Karpas-422 (cell line): ENCODE data around the gene SEMA3C. TPM values are rescaled to one million over a fixed set of nuclear protein-coding genes. Genes with fewer than 3 reads are reported as not detected.
A peak's percentile ranks its signal among the peaks of the same experiment; 100 is the strongest.

Source experiments
- DNase-seq: peaks from one replicate; pipeline ENCODE4 v3.0.0-alpha.2; 2015
- H2AFZ ChIP-seq: fragments of 200-600 bp; sonication (generic); 2 replicates; pipeline ENCODE4 v1.6.1; 2014; ENCODE audit warnings: antibody characterized with exemption, low read length, mixed read lengths
- H3K27ac ChIP-seq: fragments of 200-600 bp; sonication (generic); 2 replicates; pipeline ENCODE4 v1.5.1; 2014; ENCODE audit warnings: mild to moderate bottlenecking, low read length, moderate library complexity
- H3K27me3 ChIP-seq: fragments of 200-600 bp; sonication (generic); 2 replicates; pipeline ENCODE4 v1.6.1; 2014; ENCODE audit warnings: low read length, mixed read lengths
- H3K36me3 ChIP-seq: fragments of 200-600 bp; sonication (generic); 2 replicates; pipeline ENCODE4 v1.6.1; 2014; ENCODE audit warnings: low read length, mixed read lengths; ENCODE audit not compliant: insufficient read depth
- H3K4me1 ChIP-seq: fragments of 200-600 bp; sonication (generic); 2 replicates; pipeline ENCODE4 v1.6.1; 2014; ENCODE audit warnings: mild to moderate bottlenecking, low read length, mixed read lengths
- H3K4me2 ChIP-seq: fragments of 200-600 bp; sonication (generic); 2 replicates; pipeline ENCODE4 v1.6.1; 2014; ENCODE audit warnings: low read length, low read depth, mild to moderate bottlenecking; ENCODE audit not compliant: poor library complexity, severe bottlenecking
- H3K4me3 ChIP-seq: fragments of 200-600 bp; sonication (generic); 2 replicates; pipeline ENCODE4 v1.5.1; 2014; ENCODE audit warnings: mild to moderate bottlenecking, antibody characterized with exemption, low read length, mixed read lengths
- H3K79me2 ChIP-seq: fragments of 200-600 bp; sonication (generic); 2 replicates; pipeline ENCODE4 v1.6.1; 2014; ENCODE audit warnings: mild to moderate bottlenecking, low read length, mixed read lengths
- H3K9ac ChIP-seq: fragments of 200-600 bp; sonication (generic); 2 replicates; pipeline ENCODE4 v1.6.0; 2014; ENCODE audit warnings: low read length
- H3K9me2 ChIP-seq: fragments of 200-600 bp; sonication (generic), shearing (Covaris generic); replicated peaks from 2 replicates; pipeline ENCODE4 v1.6.0; 2014; ENCODE audit warnings: mild to moderate bottlenecking, low read length, moderate library complexity; ENCODE audit not compliant: insufficient read depth
- H3K9me3 ChIP-seq: fragments of 300-700, 200-600 bp; sonication (generic); 2 replicates; pipeline ENCODE4 v1.6.1; 2014; ENCODE audit warnings: low read length, mixed read lengths
- H4K20me1 ChIP-seq: fragments of 200-600 bp; sonication (generic); 2 replicates; pipeline ENCODE4 v1.6.1; 2014; ENCODE audit warnings: mild to moderate bottlenecking, antibody characterized with exemption, low read length, low read depth; ENCODE audit not compliant: insufficient read depth
- total RNA-seq: library from RNA; depleted of rRNA; stranded (reverse); fragments of >200 nt; shearing (Covaris generic); gene quantifications from 2 replicates; pipeline ENCODE4 v1.2.3, GENCODE V29; 2014; ENCODE audit warnings: low replicate concordance

The SEMA3C gene
- total RNA-seq, 1 experiment from 2014 or later: not detected

GRCh38 chr7:80711531-80711930 lies 207.3 kb downstream of the SEMA3C start:
- Histone ChIP-seq H3K79me2 (no peaks in the 10 kb centered on the region), H3K36me3 (no peaks in the 10 kb centered on the region), H3K9me3 (0 out of 2 replicates have a peak, but pooled peaks cover 3% of the 10 kb centered on the region), H3K27ac (no peak overlapping the region), H4K20me1 (no peaks in the 10 kb centered on the region), H3K4me2 (no peak overlapping the region), H3K4me3 (no peak overlapping the region), H3K27me3 (no peaks in the 10 kb centered on the region), H3K9ac (no peak overlapping the region), H3K4me1 (no peaks in the 10 kb centered on the region), H2AFZ (no peak overlapping the region), H3K9me2 (no peaks in the 10 kb centered on the region)
- DNase-seq: no peak

- no peaks in the 10 kb centered on the region for H3K9me2 ChIP-seq
- no peak overlapping the region for H2AFZ ChIP-seq
- DNase-seq: no peak
- no peak overlapping the region for H3K9ac ChIP-seq
- H3K79me2 ChIP-seq: no peaks in the 10 kb centered on the region
- no peaks in the 10 kb centered on the region for H3K4me1 ChIP-seq
- no peak overlapping the region for H3K27ac ChIP-seq
- no peaks in the 10 kb centered on the region for H3K36me3 ChIP-seq
- no peak overlapping the region for H3K4me2 ChIP-seq
- H4K20me1 ChIP-seq: no peaks in the 10 kb centered on the region
- 0 out of 2 replicates have a peak, but pooled peaks cover 3% of the 10 kb centered on the region for H3K9me3 ChIP-seq
- no peaks in the 10 kb centered on the region for H3K27me3 ChIP-seq
- H3K4me3 ChIP-seq: no peak overlapping the region
Observed at GRCh38 chr7:80708123-80708522, 210.7 kb downstream of the SEMA3C start.

- DNase-seq: no peak
- Histone ChIP-seq H3K79me2 (no peaks in the 10 kb centered on the region), H3K9ac (no peak overlapping the region), H3K9me2 (no peaks in the 10 kb centered on the region), H3K4me3 (no peak overlapping the region), H3K9me3 (0 out of 2 replicates have a peak, but pooled peaks cover 3% of the 10 kb centered on the region), H4K20me1 (no peaks in the 10 kb centered on the region), H3K4me2 (no peak overlapping the region), H3K4me1 (no peaks in the 10 kb centered on the region), H3K36me3 (no peaks in the 10 kb centered on the region), H3K27me3 (no peaks in the 10 kb centered on the region), H2AFZ (no peak overlapping the region), H3K27ac (no peak overlapping the region)
Observed at GRCh38 chr7:80707318-80707717, 211.5 kb downstream of the SEMA3C start.

DNA sequence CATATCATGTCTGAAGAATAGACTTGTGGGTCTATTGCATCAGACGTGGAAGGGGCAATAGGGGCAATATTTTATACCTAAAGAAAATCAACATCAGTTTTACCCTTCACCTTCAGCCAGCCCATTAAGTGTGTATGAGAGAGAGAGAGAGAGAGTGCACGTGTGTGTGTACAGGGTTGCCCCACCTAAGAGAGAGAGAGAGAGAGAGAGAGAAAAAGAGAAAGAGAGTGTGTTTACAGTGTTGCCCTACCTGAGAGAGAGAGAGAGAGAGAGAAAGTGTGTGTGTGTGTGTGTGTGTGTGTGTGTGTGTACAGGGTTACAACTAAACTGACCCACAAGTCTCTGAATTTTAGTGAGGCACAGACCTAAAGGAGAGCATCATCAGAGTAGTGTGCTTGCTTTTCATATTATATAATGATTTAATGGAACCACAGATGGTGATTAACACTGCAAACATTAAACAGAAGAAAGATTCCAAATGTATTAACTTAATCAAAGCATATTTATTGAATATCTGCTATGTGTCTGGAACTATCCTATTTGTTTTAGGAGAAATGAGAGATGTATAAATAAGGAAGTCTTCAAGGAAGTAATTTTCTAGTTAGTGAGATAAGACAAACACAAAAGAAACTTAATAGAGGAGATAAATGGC lies 213.6 kb downstream of the SEMA3C start:
- no peak overlapping the region for H3K4me3 ChIP-seq

GRCh38 chr7:80703272-80703671 lies 215.6 kb downstream of the SEMA3C start:
- Histone ChIP-seq H3K79me2 (no peaks in the 10 kb centered on the region), H4K20me1 (no peaks in the 10 kb centered on the region), H3K4me3 (no peak overlapping the region), H3K9me3 (no peaks in the 10 kb centered on the region), H3K4me1 (no peaks in the 10 kb centered on the region), H3K27ac (no peak overlapping the region), H2AFZ (no peak overlapping the region), H3K9me2 (no peaks in the 10 kb centered on the region), H3K27me3 (no peaks in the 10 kb centered on the region), H3K36me3 (no peaks in the 10 kb centered on the region), H3K9ac (no peak overlapping the region), H3K4me2 (no peak overlapping the region)
- DNase-seq: no peak

More for the DNA sequence above, 213.6 kb downstream of the SEMA3C start:
- Histone ChIP-seq H3K9ac (no peak overlapping the region), H3K79me2 (no peaks in the 10 kb centered on the region), H3K36me3 (no peaks in the 10 kb centered on the region), H3K4me1 (no peaks in the 10 kb centered on the region), H3K27ac (no peak overlapping the region), H4K20me1 (no peaks in the 10 kb centered on the region), H3K4me2 (no peak overlapping the region), H3K9me3 (no peaks in the 10 kb centered on the region), H2AFZ (no peak overlapping the region), H3K27me3 (no peaks in the 10 kb centered on the region), H3K9me2 (no peaks in the 10 kb centered on the region)
- DNase-seq: no peak

- Histone ChIP-seq H3K9me2 (no peaks in the 10 kb centered on the region), H4K20me1 (no peaks in the 10 kb centered on the region), H3K4me3 (no peak overlapping the region), H3K9me3 (no peaks in the 10 kb centered on the region), H3K27ac (no peak overlapping the region), H3K79me2 (no peaks in the 10 kb centered on the region), H3K27me3 (no peaks in the 10 kb centered on the region), H3K4me1 (no peaks in the 10 kb centered on the region), H3K9ac (no peak overlapping the region), H3K36me3 (no peaks in the 10 kb centered on the region), H2AFZ (no peak overlapping the region), H3K4me2 (no peak overlapping the region)
- no peak for DNase-seq
Observed at GRCh38 chr7:80699721-80700256, 219.1 kb downstream of the SEMA3C start.

- Histone ChIP-seq H2AFZ (no peak overlapping the region), H3K9me3 (no peaks in the 10 kb centered on the region), H3K27ac (no peak overlapping the region), H4K20me1 (no peaks in the 10 kb centered on the region), H3K9ac (no peak overlapping the region), H3K9me2 (no peaks in the 10 kb centered on the region), H3K4me2 (no peak overlapping the region), H3K79me2 (no peaks in the 10 kb centered on the region), H3K4me1 (no peaks in the 10 kb centered on the region), H3K27me3 (no peaks in the 10 kb centered on the region), H3K36me3 (no peaks in the 10 kb centered on the region), H3K4me3 (no peak overlapping the region)
- DNase-seq: peak; percentile 80
Observed at GRCh38 chr7:80699045-80699638, 219.7 kb downstream of the SEMA3C start.
